ENCODE measurements around the gene XCR1.

Gene XCR1

DNA sequence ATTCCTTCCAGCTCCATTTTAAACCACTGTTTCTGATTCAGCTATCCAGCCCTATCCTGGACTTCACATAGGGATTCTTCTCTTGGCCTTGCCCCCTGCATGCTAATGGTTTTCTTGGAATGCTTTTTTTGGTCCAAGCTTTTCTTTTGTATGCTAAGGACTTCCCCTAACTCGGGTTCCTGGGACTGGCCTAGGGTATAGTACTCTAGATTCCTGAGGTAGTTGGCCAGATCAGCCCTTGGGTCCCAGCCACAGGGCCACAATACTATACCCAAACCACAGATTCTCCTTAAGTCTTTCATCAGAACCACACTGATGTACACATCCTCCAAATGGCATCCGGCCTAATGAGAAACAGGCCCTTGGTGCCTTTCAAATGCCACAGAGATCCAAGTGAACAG, 34.5 kb downstream of the XCR1 start:
- in situ Hi-C loops (cut with HindIII; ENCODE audit: low pct_ligation_motif_present, low sequenced_read_pairs), result no loop called here
- TF ChIP-seq, protein P1, sequence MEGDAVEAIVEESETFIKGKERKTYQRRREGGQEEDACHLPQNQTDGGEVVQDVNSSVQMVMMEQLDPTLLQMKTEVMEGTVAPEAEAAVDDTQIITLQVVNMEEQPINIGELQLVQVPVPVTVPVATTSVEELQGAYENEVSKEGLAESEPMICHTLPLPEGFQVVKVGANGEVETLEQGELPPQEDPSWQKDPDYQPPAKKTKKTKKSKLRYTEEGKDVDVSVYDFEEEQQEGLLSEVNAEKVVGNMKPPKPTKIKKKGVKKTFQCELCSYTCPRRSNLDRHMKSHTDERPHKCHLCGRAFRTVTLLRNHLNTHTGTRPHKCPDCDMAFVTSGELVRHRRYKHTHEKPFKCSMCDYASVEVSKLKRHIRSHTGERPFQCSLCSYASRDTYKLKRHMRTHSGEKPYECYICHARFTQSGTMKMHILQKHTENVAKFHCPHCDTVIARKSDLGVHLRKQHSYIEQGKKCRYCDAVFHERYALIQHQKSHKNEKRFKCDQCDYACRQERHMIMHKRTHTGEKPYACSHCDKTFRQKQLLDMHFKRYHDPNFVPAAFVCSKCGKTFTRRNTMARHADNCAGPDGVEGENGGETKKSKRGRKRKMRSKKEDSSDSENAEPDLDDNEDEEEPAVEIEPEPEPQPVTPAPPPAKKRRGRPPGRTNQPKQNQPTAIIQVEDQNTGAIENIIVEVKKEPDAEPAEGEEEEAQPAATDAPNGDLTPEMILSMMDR (IDR thresholded peaks at IDR 0.05; ENCODE audit: low read depth, low read length, missing control alignments), result no peak
- no peaks in the 10 kb centered on the region for H3K36me3 ChIP-seq (replicated peaks)
- H3K27me3 ChIP-seq (replicated peaks), result no peaks in the 10 kb centered on the region
- no peak for DNase-seq
- no peak overlapping the region for H3K27ac ChIP-seq
- H3K4me3 ChIP-seq (ENCODE audit: low read depth, low read length), result no peak overlapping the region

DNA sequence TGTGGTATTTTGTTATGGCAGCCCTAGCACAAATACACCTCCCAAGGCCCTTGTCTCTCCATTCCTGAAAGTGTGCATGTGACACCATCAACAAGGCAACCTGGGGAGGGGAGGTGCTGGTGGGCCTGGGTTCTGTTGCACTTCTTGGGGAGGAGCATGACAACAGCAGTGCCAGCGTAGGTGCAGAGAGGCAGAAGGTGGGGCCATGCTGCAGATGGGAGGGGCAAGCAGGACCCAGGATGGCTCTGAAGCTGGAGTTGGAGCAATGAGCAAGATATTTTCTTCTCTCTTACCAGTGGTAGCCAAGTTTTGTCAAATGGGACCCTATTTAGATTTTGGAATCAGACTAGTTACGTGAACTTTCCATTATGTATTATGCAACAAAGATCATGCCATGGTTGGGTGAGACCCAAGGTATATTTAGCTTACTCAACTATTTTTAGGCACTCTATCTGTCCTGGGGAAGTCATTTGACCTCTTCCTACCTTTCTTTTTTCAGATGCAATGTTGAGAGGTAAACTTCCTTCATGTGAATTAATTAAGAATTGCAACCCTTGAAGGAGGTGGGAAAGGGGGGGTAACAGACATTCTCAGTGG, 35.1 kb downstream of the XCR1 start:
- in situ Hi-C loops (cut with HindIII; ENCODE audit: low pct_ligation_motif_present, low sequenced_read_pairs), result no loop called here
- H3K36me3 ChIP-seq (replicated peaks), result no peaks in the 10 kb centered on the region
- TF ChIP-seq, protein P1 (IDR thresholded peaks at IDR 0.05; ENCODE audit: low read depth, low read length, missing control alignments), result no peak
- H3K4me3 ChIP-seq (ENCODE audit: low read depth, low read length), result no peak overlapping the region
- no peak overlapping the region for H3K27ac ChIP-seq
- no peaks in the 10 kb centered on the region for H3K27me3 ChIP-seq (replicated peaks)
- no peak for DNase-seq

DNA sequence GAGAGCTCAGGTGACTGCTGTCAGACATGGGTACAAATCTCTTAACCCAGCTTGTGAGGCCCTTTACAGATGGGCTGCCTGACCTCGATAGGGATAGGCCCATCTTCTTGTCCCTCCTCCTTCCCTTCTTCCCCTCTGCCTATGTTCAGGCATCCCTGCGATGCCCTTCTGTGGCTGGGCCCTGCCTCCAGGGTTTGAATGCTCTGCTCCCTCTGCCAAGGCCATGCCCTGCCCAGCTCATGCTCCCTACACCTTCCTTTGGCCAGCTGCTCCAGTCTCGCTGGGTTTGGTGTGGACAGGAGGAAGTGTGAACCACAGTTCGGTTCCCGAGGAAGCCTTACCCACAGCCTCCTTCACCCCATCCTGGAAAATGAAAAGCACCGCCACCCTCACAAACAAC, 35.9 kb downstream of the XCR1 start:
- no peak overlapping the region for H3K27ac ChIP-seq
- no peaks in the 10 kb centered on the region for H3K36me3 ChIP-seq (replicated peaks)
- TF ChIP-seq, protein P1 (IDR thresholded peaks at IDR 0.05; ENCODE audit: low read depth, low read length, missing control alignments), result no peak
- DNase-seq, result no peak
- H3K4me3 ChIP-seq (ENCODE audit: low read depth, low read length), result no peak overlapping the region
- in situ Hi-C loops (cut with HindIII; ENCODE audit: low pct_ligation_motif_present, low sequenced_read_pairs), result no loop called here
- no peaks in the 10 kb centered on the region for H3K27me3 ChIP-seq (replicated peaks)

DNA sequence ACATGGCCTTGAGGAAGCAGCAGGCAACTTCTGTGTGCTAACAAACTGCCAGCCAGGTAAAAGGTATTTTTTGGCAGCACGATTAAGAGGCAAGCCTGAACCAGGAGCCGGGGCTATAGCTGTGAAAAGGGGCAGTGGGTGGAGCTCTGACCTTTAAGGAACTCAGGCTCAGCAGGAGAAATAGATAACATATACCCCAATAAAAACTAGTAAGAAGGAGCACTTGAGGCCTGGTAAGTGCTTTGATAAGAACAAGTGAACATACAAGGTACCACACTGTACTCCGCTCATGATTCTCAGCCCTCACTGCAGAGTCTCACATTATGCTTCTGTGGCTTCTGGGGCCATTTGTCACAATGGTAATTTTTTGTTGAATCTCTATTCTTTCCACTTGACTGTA, 37.1 kb downstream of the XCR1 start:
- no peak overlapping the region for H3K4me3 ChIP-seq (ENCODE audit: low read depth, low read length)
- TF ChIP-seq, protein P1 (IDR thresholded peaks at IDR 0.05; ENCODE audit: low read depth, low read length, missing control alignments), result no peak
- in situ Hi-C loops (cut with HindIII; ENCODE audit: low pct_ligation_motif_present, low sequenced_read_pairs), result no loop called here
- no peak for DNase-seq
- no peaks in the 10 kb centered on the region for H3K27me3 ChIP-seq (replicated peaks)
- H3K27ac ChIP-seq, result no peak overlapping the region
- H3K36me3 ChIP-seq (replicated peaks), result no peaks in the 10 kb centered on the region

DNA sequence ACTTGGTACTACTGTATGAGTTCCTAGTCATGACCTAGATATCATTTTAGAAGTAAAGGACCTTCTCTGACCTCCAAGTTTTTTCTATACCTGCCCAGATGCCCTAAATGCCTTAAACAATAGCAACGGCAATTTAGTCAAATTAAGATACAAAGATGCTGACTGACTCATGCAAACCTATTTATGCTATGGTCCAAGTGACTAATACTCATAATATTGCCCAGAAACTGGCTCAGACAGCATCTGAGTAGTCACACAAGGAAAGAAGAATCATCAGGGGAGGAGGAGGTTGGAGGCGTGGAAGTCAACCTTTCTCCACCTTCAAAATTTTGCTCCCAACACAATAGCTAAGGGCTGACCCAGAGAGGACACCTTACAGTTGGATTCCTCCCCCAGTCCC, 38.5 kb downstream of the XCR1 start:
- TF ChIP-seq, protein P1 (IDR thresholded peaks at IDR 0.05; ENCODE audit: low read depth, low read length, missing control alignments), result no peak
- Histone ChIP-seq H3K36me3 (replicated peaks) (no peaks in the 10 kb centered on the region), H3K4me3 (ENCODE audit: low read depth, low read length) (no peak overlapping the region), H3K27me3 (replicated peaks) (no peaks in the 10 kb centered on the region), H3K27ac (no peak overlapping the region)
- in situ Hi-C loops (cut with HindIII; ENCODE audit: low pct_ligation_motif_present, low sequenced_read_pairs), result no loop called here
- DNase-seq, result peak; percentile 72

DNA sequence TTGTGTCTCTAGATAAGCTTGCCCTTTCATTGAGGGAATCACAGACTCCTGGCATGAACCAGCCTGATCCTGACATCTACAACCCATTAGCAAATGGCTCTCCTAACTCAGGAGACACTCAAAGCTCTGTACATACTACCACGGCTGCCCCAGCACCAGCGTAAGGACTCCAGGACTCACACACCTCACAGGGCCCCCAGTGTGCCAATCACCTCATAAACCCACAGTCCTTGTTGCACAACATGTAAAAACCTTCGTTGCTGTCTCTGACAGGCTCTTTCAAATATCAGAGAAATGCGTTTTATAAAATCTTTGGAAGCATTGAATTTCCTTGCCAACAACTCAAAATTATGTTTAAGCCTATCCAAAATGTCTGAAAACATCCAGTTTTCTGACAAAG, 38.9 kb downstream of the XCR1 start:
- H3K36me3 ChIP-seq (replicated peaks), result no peaks in the 10 kb centered on the region
- TF ChIP-seq, protein P1 (IDR thresholded peaks at IDR 0.05; ENCODE audit: low read depth, low read length, missing control alignments), result no peak
- no peak overlapping the region for H3K27ac ChIP-seq
- H3K4me3 ChIP-seq (ENCODE audit: low read depth, low read length), result no peak overlapping the region
- in situ Hi-C loops (cut with HindIII; ENCODE audit: low pct_ligation_motif_present, low sequenced_read_pairs), result no loop called here
- no peaks in the 10 kb centered on the region for H3K27me3 ChIP-seq (replicated peaks)
- no peak for DNase-seq
